Measurements from ENCODE around the gene ITGA7. TPM values are rescaled to one million over a fixed set of nuclear protein-coding genes. Genes with fewer than 3 reads are reported as not detected.

ITGA7 gene
- total and polyA plus RNA-seq, 2 of the 4 experiments (the other 2 are of a cell fraction), result 3.9 to 15.7 TPM

- dilution Hi-C loops (cut with HindIII; ENCODE audit: low sequenced_read_pairs, unreplicated experiment), result no loop called here
- H2BK5ac ChIP-seq (ENCODE audit: low read depth, low read length, poor library complexity, severe bottlenecking), result no peak overlapping the region
- H3K4me1 ChIP-seq (ENCODE audit: control insufficient read depth, insufficient read depth, low read length), result no peaks in the 10 kb centered on the region
- no peaks in the 10 kb centered on the region for H4K20me1 ChIP-seq (ENCODE audit: insufficient read depth, low read length)
- BruUV-seq (replicated peaks), result no TSS peak
- H2BK120ac ChIP-seq (ENCODE audit: low read depth, low read length), result no peak overlapping the region
- TF ChIP-seq RCOR1 (IDR thresholded peaks at IDR 0.05; ENCODE audit: insufficient replicate concordance, low read length) (no peak), ELK1 (IDR thresholded peaks at IDR 0.05; ENCODE audit: borderline replicate concordance, low read depth, low read length) (no peak), RAD21 (IDR thresholded peaks at IDR 0.05; ENCODE audit: low read length) (no peak), FOS (IDR thresholded peaks at IDR 0.05; ENCODE audit: low read depth, low read length) (no peak), CHD1 (IDR thresholded peaks at IDR 0.05; ENCODE audit: low read depth, low read length) (no peak), BHLHE40 (IDR thresholded peaks at IDR 0.05; ENCODE audit: low read depth, low read length) (no peak)
- H3K79me1 ChIP-seq (ENCODE audit: low read depth in 1 of 2, low read length in 2 of 2), result no peaks in the 10 kb centered on the region
- H3K56ac ChIP-seq (ENCODE audit: extremely low read depth, insufficient read depth, low read length), result no peak overlapping the region
- no peak overlapping the region for H3K4me3 ChIP-seq (ENCODE audit: insufficient read depth, low read depth, low read length)
- no peaks in the 10 kb centered on the region for H3K9me1 ChIP-seq (ENCODE audit: insufficient read depth, low read length)
- DNase-seq, result no peak
- H3K14ac ChIP-seq (replicated peaks; ENCODE audit: low read depth, low read length), result no peak overlapping the region
- no peak overlapping the region for H3K23ac ChIP-seq (ENCODE audit: low read depth, low read length)
- H3K36me3 ChIP-seq (ENCODE audit: control insufficient read depth, insufficient read depth, low read length), result no peaks in the 10 kb centered on the region
- no peak overlapping the region for H4K5ac ChIP-seq (ENCODE audit: low read depth, low read length)
- no peak overlapping the region for H2AFZ ChIP-seq (replicated peaks; ENCODE audit: low read length, poor library complexity)
- POLR2A ChIA-PET (ENCODE audit: unreplicated experiment), result no interaction called here
- CTCF ChIA-PET, result no interaction called here
- no peaks in the 10 kb centered on the region for H3K9me3 ChIP-seq (ENCODE audit: control insufficient read depth, insufficient read depth, low read length)
- no peak overlapping the region for H2AK5ac ChIP-seq (ENCODE audit: low read depth, low read length)
- WGBS, 2 experiments (ENCODE audit: extremely low coverage in 2 of 2, insufficient read length in 1 of 2), result 58% methylated on average over 3 of the region's 7 CpGs; no CpG with 5 or more reads in 1 of the 2 experiments
- H3K4me2 ChIP-seq (ENCODE audit: low read depth, low read length), result no peak overlapping the region
- no peak overlapping the region for H4K91ac ChIP-seq (ENCODE audit: insufficient read depth, low read depth, low read length)
- in situ Hi-C loops (cut with MboI; ENCODE audit: low sequenced_read_pairs), result no loop called here
- no peak overlapping the region for H4K8ac ChIP-seq (ENCODE audit: low read depth in 2 of 2, low read length in 2 of 2)
- H2BK15ac ChIP-seq (ENCODE audit: low read depth, low read length), result no peak overlapping the region
- H3K9ac ChIP-seq (ENCODE audit: low read depth, low read length), result no peak overlapping the region
- intact Hi-C loops (cut with micrococcal nuclease), result no loop called here
- no peak for ATAC-seq (ENCODE audit: low read depth)
- H2AK9ac ChIP-seq (replicated peaks; ENCODE audit: low read depth, low read length, poor library complexity), result no peak overlapping the region
- no peak overlapping the region for H3K4ac ChIP-seq (ENCODE audit: low read depth, low read length)
- H3K27me3 ChIP-seq (ENCODE audit: control insufficient read depth, insufficient read depth, low read length), result peaks cover 43% of the 10 kb centered on the region
- H3K18ac ChIP-seq (ENCODE audit: low read depth, low read length), result no peak overlapping the region
- H2BK20ac ChIP-seq (ENCODE audit: low read depth, low read length), result no peak overlapping the region
- no peak overlapping the region for H3K27ac ChIP-seq (ENCODE audit: insufficient read depth, low read length)
These were observed 66.1 kb downstream of the ITGA7 start for GRCh38 chr12:55641595-55641994.

Measured in IMR-90 (cell line).